Measurements from ENCODE around the gene DUOX2. TPM values are rescaled to one million over a fixed set of nuclear protein-coding genes. Genes with fewer than 3 reads are reported as not detected.
A peak's percentile ranks its signal among the peaks of the same experiment; 100 is the strongest.

The DUOX2 gene
- total and polyA plus RNA-seq, 2 of the 8 experiments (the other 6 are each of a cell fraction or from before 2014, with no cell fraction given), result 0.08 TPM; not detected in 1

- TF ChIP-seq CHD7 (IDR thresholded peaks at IDR 0.05; ENCODE audit: insufficient replicate concordance, low read length) (no peak), CREB1 (IDR thresholded peaks at IDR 0.05) (0 out of 2 replicates have a peak, but pooled peaks have one; percentile 34), JUND (IDR thresholded peaks at IDR 0.05; ENCODE audit: low read length) (peak; percentile 78; the same call in 1 of the 2 replicates), SIN3A (conservative IDR thresholded peaks at IDR 0.05 in 1 of 2, IDR thresholded peaks at IDR 0.05 in 1 of 2; ENCODE audit: low read depth in 1 of 2, low read length in 2 of 2) (no peak), SIX5 (IDR thresholded peaks at IDR 0.05; ENCODE audit: low read depth, low read length) (no peak)
These were observed 44.0 kb upstream of the DUOX2 start (continued) for GRCh38 chr15:45157974-45158373.
